Liver (tissue), 3 donors: ENCODE measurements around the gene SUGCT.

Experiments used
- CTCF ChIP-seq: fragments of 150-350 bp; IDR thresholded peaks from 2 replicates; pipeline ENCODE4 v1.5.1; 2017; ENCODE audit warnings: improper control_type of control experiment, low read depth, low read length; ENCODE audit not compliant: missing input control
- EGR1 ChIP-seq, 2 donors: IDR thresholded peaks; 2 replicates each; pipeline ENCODE4 v1.6.1; 2016 to 2018; ENCODE audit warnings: antibody characterized with exemption in 2 of 2, low read depth in 2 of 2
- FOXA1 ChIP-seq: IDR thresholded peaks from 2 replicates; pipeline ENCODE4 v1.6.1; 2016; ENCODE audit warnings: antibody characterized with exemption
- GABPA ChIP-seq, 2 donors: IDR thresholded peaks in 1 of 2; conservative IDR thresholded peaks in 1 of 2; 2 replicates each; pipeline ENCODE4 v1.6.1; 2016; ENCODE audit warnings: antibody characterized with exemption in 2 of 2, mild to moderate bottlenecking in 1 of 2, moderate library complexity in 1 of 2
- HNF4G ChIP-seq: IDR thresholded peaks from 2 replicates; pipeline ENCODE4 v1.6.1; 2016; ENCODE audit warnings: antibody characterized with exemption
- MAX ChIP-seq: IDR thresholded peaks from 2 replicates; pipeline ENCODE4 v1.6.1; 2016; ENCODE audit warnings: antibody characterized with exemption
- RAD21 ChIP-seq, 2 donors: IDR thresholded peaks; 2 replicates each; pipeline ENCODE4 v1.6.1; 2016; ENCODE audit warnings: antibody characterized with exemption in 2 of 2, mild to moderate bottlenecking in 2 of 2
- REST ChIP-seq: IDR thresholded peaks from 2 replicates; pipeline ENCODE4 v1.6.1; 2016; ENCODE audit warnings: antibody characterized with exemption, mild to moderate bottlenecking
- RXRA ChIP-seq, 2 donors: IDR thresholded peaks; 2 replicates each; pipeline ENCODE4 v1.6.1; 2017 to 2018; ENCODE audit warnings: antibody characterized with exemption in 2 of 2, mild to moderate bottlenecking in 1 of 2
- SP1 ChIP-seq: IDR thresholded peaks from 2 replicates; pipeline ENCODE4 v1.6.1; 2018; ENCODE audit warnings: antibody characterized with exemption, mild to moderate bottlenecking
- TAF1 ChIP-seq: conservative IDR thresholded peaks from 2 replicates; pipeline ENCODE4 v1.6.1; 2016; ENCODE audit warnings: antibody characterized with exemption, mild to moderate bottlenecking
- YY1 ChIP-seq: IDR thresholded peaks from 2 replicates; pipeline ENCODE4 v1.6.1; 2016; ENCODE audit warnings: antibody characterized with exemption, mild to moderate bottlenecking
- donor health status: healthy.
- donor health status: healthy.

- TF ChIP-seq RXRA (IDR thresholded peaks at IDR 0.05) (no peak), HNF4G (no peak), CTCF (no peak), EGR1 (IDR thresholded peaks at IDR 0.05; ENCODE audit: low read depth in 2 of 2) (no peak), GABPA (IDR thresholded peaks at IDR 0.05 in 1 of 2, conservative IDR thresholded peaks at IDR 0.05 in 1 of 2) (no peak), TAF1 (no peak), SP1 (no peak), FOXA1 (no peak), REST (no peak), MAX (no peak), RAD21 (IDR thresholded peaks at IDR 0.05) (no peak), YY1 (no peak)
Measured at GRCh38 chr7:40839881-40840280, 705.1 kb downstream of the SUGCT start.
